ENCODE measurements around the gene MAP1LC3B. TPM values are rescaled to one million over a fixed set of nuclear protein-coding genes. Genes with fewer than 3 reads are reported as not detected.

MAP1LC3B gene
- total RNA-seq, 2 donors from 2014 or later: 41.9 to 51.8 TPM

DNA sequence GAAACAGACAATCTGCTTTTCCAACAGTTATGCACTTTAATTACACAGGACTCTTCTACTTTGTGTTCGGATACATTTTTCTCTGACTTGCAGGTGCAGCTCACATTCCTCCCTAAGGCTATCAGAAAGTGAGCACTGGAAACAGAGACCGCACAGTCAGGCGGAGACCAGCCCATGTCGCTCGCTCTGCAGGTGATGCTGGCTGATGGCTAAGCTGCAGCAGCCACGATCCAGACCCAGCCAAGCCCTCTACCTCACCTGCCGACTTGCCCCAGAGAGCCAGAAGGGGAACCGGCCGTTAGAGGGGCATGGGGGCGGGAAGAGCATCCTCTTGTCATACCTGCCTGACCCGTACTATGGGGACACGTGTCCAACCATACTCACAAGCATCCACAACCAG is 33.8 kb downstream of the MAP1LC3B start:
- intact Hi-C loops (cut with DNase I): no loop called here
- 94% methylated on average over 12 of the region's 12 CpGs for WGBS

DNA sequence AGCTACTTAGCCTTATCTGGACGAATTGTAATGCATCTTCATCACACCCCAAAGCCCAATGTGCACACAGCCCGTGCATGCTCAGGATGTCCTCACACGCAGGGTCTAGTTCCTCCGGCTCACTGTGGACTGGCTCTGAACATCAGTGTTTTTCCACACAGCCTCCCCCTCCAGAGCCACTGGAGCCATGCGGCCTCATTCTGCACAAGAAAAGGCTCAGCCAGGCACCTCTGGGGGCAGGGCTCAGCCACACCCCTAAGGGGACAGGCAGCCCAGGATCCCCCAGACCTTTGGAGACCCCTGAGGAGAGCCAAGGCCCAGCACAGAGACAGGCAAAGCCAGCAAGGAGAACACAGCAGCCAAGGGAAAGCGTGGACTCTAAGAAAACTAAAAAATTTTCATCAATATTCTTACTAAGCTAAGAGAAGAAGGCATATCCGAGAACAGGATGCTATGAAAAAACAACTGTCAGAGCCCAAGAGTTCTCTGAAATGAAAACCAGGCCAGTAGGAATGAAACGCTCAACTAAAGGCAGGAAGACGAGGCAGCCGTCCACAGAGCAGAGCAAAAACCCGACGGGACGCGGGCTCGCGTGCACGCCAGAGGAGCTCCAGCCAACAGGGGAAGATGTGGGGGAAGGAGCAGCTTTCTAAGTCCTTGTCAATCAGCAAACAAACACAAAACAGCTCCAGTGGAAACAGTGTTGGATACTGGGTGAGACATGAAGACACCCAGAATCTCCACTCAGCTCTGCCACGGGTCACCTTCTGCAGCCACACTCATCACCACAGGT is 34.5 kb downstream of the MAP1LC3B start:
- 93% methylated on average over 18 of the region's 18 CpGs for WGBS
- no peaks in the 10 kb centered on the region for H3K27me3 ChIP-seq (replicated peaks; ENCODE audit: insufficient read depth)
- TF ChIP-seq CTCF (IDR thresholded peaks at IDR 0.05) (no peak), POLR2A (IDR thresholded peaks at IDR 0.05) (no peak), POLR2AphosphoS5 (IDR thresholded peaks at IDR 0.05) (no peak)
- no peak overlapping the region for H3K27ac ChIP-seq
- H3K36me3 ChIP-seq: peaks cover 0 to 7% of the 10 kb centered on the region in 2 donors
- no peak overlapping the region for H3K4me3 ChIP-seq
- no peak for DNase-seq (ENCODE audit: low spot score)
- intact Hi-C loops (cut with DNase I): no loop called here
- no peaks in the 10 kb centered on the region for H3K9me3 ChIP-seq
- no peaks in the 10 kb centered on the region for H3K4me1 ChIP-seq (replicated peaks)

More for the DNA sequence above, 33.8 kb downstream of the MAP1LC3B start:
- Histone ChIP-seq H3K36me3 (peaks cover 0 to 7% of the 10 kb centered on the region in 2 donors), H3K27me3 (replicated peaks; ENCODE audit: insufficient read depth) (no peaks in the 10 kb centered on the region), H3K4me1 (replicated peaks) (no peaks in the 10 kb centered on the region), H3K27ac (no peak overlapping the region), H3K9me3 (no peaks in the 10 kb centered on the region), H3K4me3 (no peak overlapping the region)
- TF ChIP-seq CTCF (IDR thresholded peaks at IDR 0.05): no peak
- TF ChIP-seq POLR2A (IDR thresholded peaks at IDR 0.05): no peak
- no peak for TF ChIP-seq POLR2AphosphoS5 (IDR thresholded peaks at IDR 0.05)
- no peak for DNase-seq (ENCODE audit: low spot score)

GRCh38 chr16:87431926-87432325 is 39.8 kb downstream of the MAP1LC3B start:
- H3K36me3 ChIP-seq: no peaks in the 10 kb centered on the region
- DNase-seq (ENCODE audit: low spot score): no peak
- intact Hi-C loops (cut with DNase I): no loop called here
- no peak overlapping the region for H3K27ac ChIP-seq
- TF ChIP-seq POLR2A (IDR thresholded peaks at IDR 0.05) (no peak), CTCF (IDR thresholded peaks at IDR 0.05) (no peak), POLR2AphosphoS5 (IDR thresholded peaks at IDR 0.05) (no peak)
- no peak overlapping the region for H3K4me3 ChIP-seq
- H3K27me3 ChIP-seq (replicated peaks; ENCODE audit: insufficient read depth): peaks cover 4% of the 10 kb centered on the region
- no peaks in the 10 kb centered on the region for H3K9me3 ChIP-seq
- WGBS: 74% methylated on average over 7 of the region's 7 CpGs
- H3K4me1 ChIP-seq (replicated peaks): no peaks in the 10 kb centered on the region

- Histone ChIP-seq H3K4me1 (replicated peaks) (no peaks in the 10 kb centered on the region), H3K9me3 (no peaks in the 10 kb centered on the region), H3K4me3 (no peak overlapping the region), H3K27ac (no peak overlapping the region), H3K36me3 (no peaks in the 10 kb centered on the region), H3K27me3 (replicated peaks; ENCODE audit: insufficient read depth) (peaks cover 4% of the 10 kb centered on the region)
- no peak for TF ChIP-seq POLR2A (IDR thresholded peaks at IDR 0.05)
- intact Hi-C loops (cut with DNase I): no loop called here
- 95% methylated on average over 15 of the region's 15 CpGs for WGBS
- DNase-seq (ENCODE audit: low spot score): no peak
These were observed 40.3 kb downstream of the MAP1LC3B start for GRCh38 chr16:87432330-87432915.

DNA sequence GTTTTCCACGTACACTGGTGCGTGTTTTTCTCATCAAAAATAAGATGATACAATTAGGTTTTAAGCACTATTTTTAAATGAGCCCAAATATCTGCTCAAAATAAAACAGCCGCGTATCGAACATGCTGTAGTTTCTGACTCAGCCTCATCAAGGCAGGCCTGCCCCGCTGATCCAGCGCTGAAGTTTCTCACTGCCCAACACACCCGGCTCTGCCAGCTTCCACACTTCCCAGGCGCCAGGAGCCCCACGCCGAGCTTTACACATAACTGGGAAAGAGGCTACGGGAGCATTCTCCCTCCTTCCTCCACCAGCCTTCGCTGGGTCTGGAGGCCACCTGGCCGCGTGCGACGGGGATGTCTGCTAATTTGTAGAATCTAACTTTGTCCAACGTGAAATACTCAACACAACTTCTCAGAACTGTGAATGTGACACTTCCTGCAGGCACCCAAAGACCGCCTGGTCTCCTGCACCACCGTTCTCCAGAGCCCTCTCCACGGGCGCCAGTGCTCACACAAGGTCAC is 42.1 kb downstream of the MAP1LC3B start:
- H3K9me3 ChIP-seq: no peaks in the 10 kb centered on the region
- peaks cover 4% of the 10 kb centered on the region for H3K27me3 ChIP-seq (replicated peaks; ENCODE audit: insufficient read depth)
- no peaks in the 10 kb centered on the region for H3K4me1 ChIP-seq (replicated peaks)
- H3K4me3 ChIP-seq: no peak overlapping the region
- 95% methylated on average over 22 of the region's 22 CpGs for WGBS
- intact Hi-C loops (cut with DNase I): no loop called here
- H3K27ac ChIP-seq: no peak overlapping the region
- no peaks in the 10 kb centered on the region for H3K36me3 ChIP-seq
- DNase-seq (ENCODE audit: low spot score): no peak
- no peak for TF ChIP-seq POLR2A (IDR thresholded peaks at IDR 0.05)
- no peak for TF ChIP-seq CTCF (IDR thresholded peaks at IDR 0.05)
- TF ChIP-seq POLR2AphosphoS5 (IDR thresholded peaks at IDR 0.05): no peak
